Measurements from ENCODE around the gene RNF31.

RNF31 gene

DNA sequence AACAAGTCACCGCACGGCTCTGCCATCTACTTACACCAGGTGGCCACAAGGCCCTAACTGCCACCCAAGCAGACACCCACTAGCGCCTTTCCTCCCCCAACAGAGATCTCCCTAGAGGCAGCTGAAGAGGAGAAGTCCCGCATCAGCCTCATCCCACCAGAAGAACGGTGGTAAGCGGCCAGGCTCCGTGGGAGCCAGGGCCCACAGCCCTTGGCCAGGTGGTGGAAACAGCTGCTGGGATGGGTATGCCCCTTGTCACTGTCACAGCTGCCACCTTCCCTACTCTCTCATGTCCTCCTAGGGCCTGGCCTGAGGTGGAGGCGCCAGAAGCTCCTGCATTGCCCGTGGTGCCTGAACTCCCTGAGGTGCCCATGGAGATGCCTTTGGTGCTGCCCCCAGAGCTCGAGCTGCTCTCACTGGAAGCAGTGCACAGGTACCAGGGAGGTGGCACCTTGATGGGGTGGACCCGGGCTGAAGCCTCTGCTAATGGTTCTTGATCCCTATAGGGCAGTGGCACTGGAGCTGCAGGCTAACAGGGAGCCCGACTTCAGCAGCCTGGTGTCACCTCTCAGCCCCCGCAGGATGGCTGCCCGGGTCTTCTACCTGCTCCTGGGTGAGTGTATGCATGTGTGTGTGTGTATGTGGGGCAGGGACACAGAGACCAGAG is 32.1 kb downstream of the RNF31 start:
- TF ChIP-seq, protein P1, sequence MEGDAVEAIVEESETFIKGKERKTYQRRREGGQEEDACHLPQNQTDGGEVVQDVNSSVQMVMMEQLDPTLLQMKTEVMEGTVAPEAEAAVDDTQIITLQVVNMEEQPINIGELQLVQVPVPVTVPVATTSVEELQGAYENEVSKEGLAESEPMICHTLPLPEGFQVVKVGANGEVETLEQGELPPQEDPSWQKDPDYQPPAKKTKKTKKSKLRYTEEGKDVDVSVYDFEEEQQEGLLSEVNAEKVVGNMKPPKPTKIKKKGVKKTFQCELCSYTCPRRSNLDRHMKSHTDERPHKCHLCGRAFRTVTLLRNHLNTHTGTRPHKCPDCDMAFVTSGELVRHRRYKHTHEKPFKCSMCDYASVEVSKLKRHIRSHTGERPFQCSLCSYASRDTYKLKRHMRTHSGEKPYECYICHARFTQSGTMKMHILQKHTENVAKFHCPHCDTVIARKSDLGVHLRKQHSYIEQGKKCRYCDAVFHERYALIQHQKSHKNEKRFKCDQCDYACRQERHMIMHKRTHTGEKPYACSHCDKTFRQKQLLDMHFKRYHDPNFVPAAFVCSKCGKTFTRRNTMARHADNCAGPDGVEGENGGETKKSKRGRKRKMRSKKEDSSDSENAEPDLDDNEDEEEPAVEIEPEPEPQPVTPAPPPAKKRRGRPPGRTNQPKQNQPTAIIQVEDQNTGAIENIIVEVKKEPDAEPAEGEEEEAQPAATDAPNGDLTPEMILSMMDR (conservative IDR thresholded peaks at IDR 0.05; ENCODE audit: low read depth, low read length), result no peak
- no peak overlapping the region for H3K4me3 ChIP-seq (ENCODE audit: low read depth, low read length)
- DNase-seq (ENCODE audit: low read depth), result no peak

DNA sequence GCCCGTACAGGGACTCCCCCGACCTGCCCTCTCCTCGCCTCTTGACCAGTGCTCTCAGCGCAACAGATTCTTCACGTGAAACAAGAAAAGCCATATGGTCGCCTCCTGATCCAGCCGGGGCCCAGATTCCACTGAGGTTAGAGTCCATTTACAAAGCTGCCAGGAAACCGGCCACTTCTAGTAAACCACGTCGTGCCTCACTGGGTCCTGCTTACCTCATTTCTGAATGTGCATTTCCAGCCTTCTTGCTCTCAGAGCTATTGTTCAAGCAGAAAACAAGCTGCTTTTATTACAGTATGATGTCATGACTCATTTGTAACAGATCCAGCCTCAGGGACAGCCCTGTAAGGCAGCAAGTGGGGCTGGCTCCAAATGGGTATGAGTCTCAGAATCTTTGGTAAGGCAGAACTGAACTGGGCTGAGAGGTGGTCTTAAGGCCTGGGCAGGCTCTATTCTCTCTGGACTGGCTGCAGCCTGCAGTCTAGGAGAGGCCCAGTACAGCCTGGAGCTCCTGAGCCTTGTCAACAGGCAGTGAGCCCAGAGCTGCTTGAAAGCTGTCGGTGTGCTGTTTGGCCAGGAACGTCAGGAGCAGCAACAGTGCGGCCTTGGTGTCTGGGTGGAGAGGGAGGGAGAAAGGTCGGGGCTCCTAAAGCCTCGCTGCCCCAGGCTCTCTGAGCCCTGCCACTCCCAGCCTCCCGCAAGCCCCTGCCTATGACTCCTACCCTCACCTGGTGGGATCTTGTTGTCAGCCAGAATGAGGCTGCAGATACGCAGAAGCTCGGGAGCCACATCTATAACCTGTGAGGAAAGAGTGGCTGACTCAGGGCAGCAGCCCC is 32.9 kb downstream of the RNF31 start:
- TF ChIP-seq, protein P1 (conservative IDR thresholded peaks at IDR 0.05; ENCODE audit: low read depth, low read length), result no peak
- H3K4me3 ChIP-seq (ENCODE audit: low read depth, low read length), result no peak overlapping the region
- DNase-seq (ENCODE audit: low read depth), result peak; percentile 69

DNA sequence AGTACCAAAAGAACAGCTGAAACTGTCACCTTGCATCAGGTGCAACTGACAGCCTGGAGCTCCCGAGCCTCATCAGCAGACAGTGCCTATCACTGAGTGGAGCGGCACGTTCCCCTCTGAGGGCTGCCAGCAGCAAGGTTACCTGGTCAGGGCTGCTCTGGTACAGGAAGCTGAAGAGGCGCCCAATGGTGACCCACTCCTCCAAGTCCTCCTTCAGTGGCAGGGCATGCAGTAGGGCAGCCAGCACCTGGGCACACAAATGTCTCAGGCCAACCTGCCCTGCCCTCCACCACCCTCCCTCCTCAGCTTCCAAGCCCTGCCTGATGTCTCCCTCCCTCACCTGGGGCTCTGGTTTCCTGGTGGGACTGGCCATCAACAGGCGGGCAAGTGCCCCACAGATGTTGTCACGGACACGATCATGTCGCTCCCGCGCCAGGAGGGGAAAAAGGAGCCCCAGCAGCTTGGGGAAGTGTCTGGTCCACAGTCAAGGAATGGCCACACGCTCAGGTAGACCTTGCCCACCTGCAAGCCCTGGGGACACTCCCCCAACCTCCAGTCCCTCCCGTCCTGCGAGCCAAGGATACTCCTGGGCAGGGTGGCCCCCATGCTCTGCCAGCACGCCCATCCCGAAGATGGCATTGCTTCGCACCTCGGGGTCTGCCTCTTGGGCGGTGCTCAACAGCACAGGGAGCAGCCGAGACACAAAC is 34.2 kb downstream of the RNF31 start:
- no peak overlapping the region for H3K4me3 ChIP-seq (ENCODE audit: low read depth, low read length)
- TF ChIP-seq, protein P1 (conservative IDR thresholded peaks at IDR 0.05; ENCODE audit: low read depth, low read length), result no peak
- no peak for DNase-seq (ENCODE audit: low read depth)

DNA sequence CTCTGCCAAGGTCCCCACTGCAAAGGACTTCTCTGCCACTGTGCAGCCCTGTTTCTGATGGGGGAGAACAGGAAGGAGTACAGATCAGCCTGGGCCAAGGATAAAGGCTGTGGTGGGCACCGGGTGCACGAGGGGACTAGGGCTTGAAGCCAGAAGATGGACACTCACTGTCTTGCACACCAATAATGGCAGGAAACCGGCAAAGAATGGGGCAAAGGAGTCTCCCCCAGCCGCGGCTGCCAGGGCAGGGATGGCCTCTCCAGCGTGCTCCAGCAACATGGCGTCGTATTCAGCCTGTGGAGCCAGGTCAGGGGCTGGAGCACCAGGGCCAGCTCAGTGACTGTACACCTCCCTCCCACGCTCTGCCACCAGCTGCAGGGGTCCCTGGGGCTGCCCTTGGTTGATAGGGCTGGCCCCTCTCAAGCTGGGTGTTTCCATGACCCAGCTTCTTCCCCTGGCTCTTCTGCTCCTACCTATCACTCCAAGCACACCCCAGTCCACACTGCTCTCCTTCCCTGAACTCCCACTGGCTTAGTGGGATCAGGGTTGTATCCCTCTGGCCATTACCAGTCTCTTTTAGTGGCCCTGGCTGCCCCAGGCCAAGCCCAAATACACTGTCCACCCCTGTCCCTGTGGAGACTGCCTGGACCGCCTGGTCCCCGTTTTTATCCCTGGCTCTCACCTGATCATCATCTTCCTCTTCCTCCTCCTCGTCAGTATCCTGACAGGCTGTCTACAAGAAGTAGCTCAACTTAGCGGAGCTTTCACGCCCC is 35.0 kb downstream of the RNF31 start:
- TF ChIP-seq, protein P1 (conservative IDR thresholded peaks at IDR 0.05; ENCODE audit: low read depth, low read length), result no peak
- no peak for DNase-seq (ENCODE audit: low read depth)
- H3K4me3 ChIP-seq (ENCODE audit: low read depth, low read length), result no peak overlapping the region

DNA sequence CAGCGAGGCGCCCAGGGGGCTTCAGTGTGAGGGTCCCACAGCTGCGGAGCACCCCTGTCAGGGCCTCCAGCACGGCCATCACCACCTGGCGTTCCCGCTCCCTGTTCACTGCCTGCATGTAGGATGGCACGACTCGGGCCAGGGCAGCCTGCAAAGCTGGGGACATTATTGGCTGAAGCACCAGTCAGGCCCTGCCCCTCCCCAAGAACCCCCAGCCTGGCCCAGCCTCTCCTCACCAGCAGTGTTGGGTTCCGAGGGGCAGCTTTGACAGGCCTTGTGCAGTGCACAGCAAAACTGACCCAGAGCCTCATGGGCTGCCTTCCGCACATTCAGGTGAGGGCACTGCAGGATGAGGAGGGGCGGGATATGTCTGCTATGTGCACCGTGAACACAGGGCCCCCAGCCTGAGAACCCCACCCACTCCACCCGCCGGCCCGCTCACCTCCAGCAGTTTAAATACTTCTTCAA is 35.8 kb downstream of the RNF31 start:
- DNase-seq (ENCODE audit: low read depth), result no peak
- TF ChIP-seq, protein P1 (conservative IDR thresholded peaks at IDR 0.05; ENCODE audit: low read depth, low read length), result no peak
- H3K4me3 ChIP-seq (ENCODE audit: low read depth, low read length), result no peak overlapping the region

DNA sequence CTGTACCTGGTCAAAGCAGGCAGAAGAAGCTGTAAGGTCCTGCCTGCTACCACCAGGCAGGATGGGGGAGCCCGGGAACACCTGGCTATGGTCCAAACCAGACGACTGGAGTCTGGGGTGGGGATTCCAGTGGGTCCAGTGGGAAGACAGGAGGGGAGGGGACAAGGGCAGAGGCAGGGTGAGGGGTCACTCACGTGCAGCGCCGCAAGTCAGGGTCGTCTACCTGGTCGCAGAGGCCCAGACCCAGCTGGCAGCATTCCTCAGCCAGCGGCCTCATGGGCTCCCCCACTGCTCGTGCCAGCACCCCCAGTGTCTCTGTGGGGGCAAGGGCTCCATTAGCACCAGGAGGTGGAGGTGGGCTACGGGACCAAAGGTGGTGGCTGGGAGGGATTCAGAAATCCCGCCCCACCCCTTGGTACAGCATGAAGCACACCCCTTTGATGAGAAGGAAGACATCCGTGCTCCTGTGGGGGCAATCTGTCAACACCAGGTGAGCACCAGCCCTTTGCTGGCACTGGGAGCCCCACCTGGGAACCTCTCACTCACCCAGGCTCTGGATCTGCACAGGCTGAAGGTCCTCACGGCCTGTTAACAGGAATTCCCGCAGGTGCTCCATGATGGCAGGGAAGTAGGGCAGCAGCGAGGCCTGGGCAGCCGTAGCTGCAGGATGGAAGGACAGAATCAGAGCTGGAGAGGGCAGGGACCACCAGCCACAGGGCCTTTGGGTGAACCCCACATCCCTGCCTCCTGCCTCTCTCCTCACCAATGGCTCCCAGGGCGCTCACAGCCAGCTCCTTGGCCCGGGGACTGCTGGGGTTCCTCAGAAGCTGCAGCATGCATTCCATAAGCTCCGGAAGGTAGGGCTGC is 37.0 kb downstream of the RNF31 start:
- TF ChIP-seq, protein P1 (conservative IDR thresholded peaks at IDR 0.05; ENCODE audit: low read depth, low read length), result no peak
- no peak for DNase-seq (ENCODE audit: low read depth)
- H3K4me3 ChIP-seq (ENCODE audit: low read depth, low read length), result no peak overlapping the region

Data from choroid plexus epithelial cell (primary cell).